Measurements from ENCODE around the gene PKD1L1.

DNA sequence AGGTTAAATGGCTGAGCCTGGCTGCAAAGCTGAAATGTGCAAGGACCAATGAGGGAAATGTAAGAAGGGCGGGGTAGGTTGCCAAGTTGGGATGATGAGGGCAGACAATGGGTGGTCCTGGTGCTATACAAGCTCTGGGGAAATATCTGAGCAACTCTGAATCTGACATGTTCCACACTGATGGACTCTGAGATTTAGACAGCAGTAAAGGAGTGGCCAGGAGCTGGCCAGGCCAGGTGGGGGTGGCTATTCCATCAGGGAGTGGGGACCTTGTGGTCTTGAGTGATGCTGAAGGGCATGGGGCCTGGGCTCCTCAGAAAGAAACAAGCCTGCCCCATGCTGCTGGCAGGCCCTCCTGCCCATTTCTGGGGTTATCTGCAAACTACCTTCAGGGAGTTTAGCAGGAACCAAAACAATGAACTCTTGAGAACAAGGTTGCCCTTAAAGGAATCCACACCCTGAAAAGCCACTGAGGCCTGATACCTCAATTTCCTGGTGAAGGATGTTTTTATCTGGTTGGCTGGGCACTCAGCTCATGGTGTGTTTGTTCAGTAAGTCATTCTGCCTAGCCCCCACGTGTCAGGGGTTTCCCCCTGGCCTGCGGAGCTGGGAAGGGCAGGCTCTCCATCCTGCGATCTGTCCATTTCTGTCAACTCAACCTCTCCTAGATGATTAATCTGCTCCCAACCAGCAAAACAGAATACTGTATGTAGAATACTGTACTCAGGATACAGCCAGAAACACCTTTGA, 223.1 kb downstream of the PKD1L1 start:
- no peak for TF ChIP-seq REST (IDR thresholded peaks at IDR 0.05; ENCODE audit: borderline replicate concordance)
- TF ChIP-seq POLR2AphosphoS5 (IDR thresholded peaks at IDR 0.05), result no peak
- no peak for TF ChIP-seq CTCF (IDR thresholded peaks at IDR 0.05; ENCODE audit: poor library complexity, severe bottlenecking)

Measured in neural cell (in vitro differentiated cells).